Testis (tissue), 2 donors: ENCODE data around the gene KLK7.

ENCODE experiments used
- CTCF ChIP-seq, 3 experiments: fragments of 450-650 bp in 2 of 3; fragments of 200-600 bp in 1 of 3; sonication (generic) in 1 of 3; IDR thresholded peaks; one replicate each; pipeline ENCODE4 v1.5.1; 2016 to 2019; ENCODE audit warnings: antibody characterized with exemption in 3 of 3, mild to moderate bottlenecking in 2 of 3, moderate library complexity in 1 of 3
- POLR2A ChIP-seq: fragments of 450-650 bp; IDR thresholded peaks from one replicate; pipeline ENCODE4 v1.6.1; 2017; ENCODE audit warnings: antibody characterized with exemption, mild to moderate bottlenecking, moderate library complexity

- TF ChIP-seq CTCF (IDR thresholded peaks at IDR 0.05) = no peak
- TF ChIP-seq POLR2A = no peak
These were observed 19.6 kb upstream of the KLK7 start for GRCh38 chr19:51003316-51003715.
